ENCODE measurements around the gene GATAD2A.
A peak's percentile ranks its signal among the peaks of the same experiment; 100 is the strongest.

GATAD2A gene

GRCh38 chr19:19530423-19530804, 124.9 kb downstream of the GATAD2A start:
- H3K4me3 ChIP-seq (ENCODE audit: low read depth, low read length): no peak overlapping the region
- TF ChIP-seq CTCF (IDR thresholded peaks at IDR 0.05; ENCODE audit: low read depth, low read length): peak; percentile 4; the same call in 1 of the 2 replicates

DNA sequence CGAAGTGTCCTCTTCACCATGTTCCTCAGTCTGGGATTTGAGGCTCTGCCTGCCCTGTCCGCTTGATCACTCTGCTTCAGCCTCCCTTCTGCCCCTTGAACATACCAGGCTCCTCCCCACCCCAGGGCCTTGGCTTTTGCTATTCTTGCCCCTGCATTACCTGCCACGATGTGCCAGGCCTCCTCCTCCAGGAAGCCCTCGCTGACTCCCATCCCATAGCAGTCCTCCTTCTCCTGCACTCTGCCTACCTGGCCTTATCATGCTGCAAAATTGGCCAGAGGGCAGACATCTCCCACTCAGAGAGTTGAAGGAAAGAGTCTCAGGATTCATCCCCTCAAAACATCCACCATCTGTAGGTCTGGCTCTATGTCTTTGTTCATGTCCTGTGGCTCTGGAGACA, 125.4 kb downstream of the GATAD2A start:
- no peak for TF ChIP-seq CTCF (IDR thresholded peaks at IDR 0.05; ENCODE audit: low read depth, low read length)
- H3K4me3 ChIP-seq (ENCODE audit: low read depth, low read length): no peak overlapping the region

DNA sequence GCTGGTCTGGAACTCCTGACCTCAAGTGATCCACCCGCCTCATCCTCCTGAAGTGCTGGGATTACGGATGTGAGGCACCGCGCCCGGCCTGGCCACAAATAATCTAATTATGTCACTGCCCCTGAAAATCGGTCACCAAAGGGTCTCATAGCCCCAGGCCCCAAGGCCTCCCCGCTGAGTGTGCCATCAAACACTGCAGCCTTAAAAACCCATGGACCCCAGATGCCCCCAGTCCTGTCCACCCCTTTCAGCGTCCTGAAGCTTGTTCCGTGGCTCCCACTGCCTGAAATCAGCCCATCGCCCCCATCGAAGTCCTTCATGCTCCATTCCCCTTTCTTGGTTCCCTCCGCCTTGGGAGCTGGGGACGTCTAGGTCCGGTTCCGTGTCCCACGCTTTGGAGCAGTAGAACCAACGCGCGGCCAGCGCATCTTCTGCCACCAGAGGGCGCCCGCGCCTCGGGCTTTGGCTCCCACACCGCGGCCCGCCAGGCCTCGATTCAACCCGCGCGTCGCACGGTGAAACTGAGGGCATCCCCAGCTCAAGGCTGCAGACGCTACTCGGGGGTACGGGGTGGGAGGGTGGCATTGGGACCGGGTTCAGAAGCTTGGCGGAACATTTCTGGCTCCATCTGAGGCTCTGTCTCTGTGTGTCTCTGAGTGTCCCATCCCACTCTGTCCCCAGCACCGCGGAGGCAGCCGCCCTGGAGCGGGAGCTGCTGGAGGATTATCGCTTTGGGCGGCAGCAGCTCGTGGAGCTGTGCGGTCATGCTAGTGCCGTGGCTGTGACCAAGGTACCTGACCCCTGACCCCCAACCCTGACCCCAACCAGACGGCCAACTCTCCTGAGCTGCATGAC, 126.7 kb downstream of the GATAD2A start:
- no peak overlapping the region for H3K4me3 ChIP-seq (ENCODE audit: low read depth, low read length)
- peak; percentile 90 for TF ChIP-seq CTCF (IDR thresholded peaks at IDR 0.05; ENCODE audit: low read depth, low read length)

GRCh38 chr19:19532806-19533701, 127.6 kb downstream of the GATAD2A start:
- no peak for TF ChIP-seq CTCF (IDR thresholded peaks at IDR 0.05; ENCODE audit: low read depth, low read length)
- no peak overlapping the region for H3K4me3 ChIP-seq (ENCODE audit: low read depth, low read length)

- no peak overlapping the region for H3K4me3 ChIP-seq (ENCODE audit: low read depth, low read length)
- TF ChIP-seq CTCF (IDR thresholded peaks at IDR 0.05; ENCODE audit: low read depth, low read length): no peak
Measured at GRCh38 chr19:19533841-19534240, 128.4 kb downstream of the GATAD2A start.

DNA sequence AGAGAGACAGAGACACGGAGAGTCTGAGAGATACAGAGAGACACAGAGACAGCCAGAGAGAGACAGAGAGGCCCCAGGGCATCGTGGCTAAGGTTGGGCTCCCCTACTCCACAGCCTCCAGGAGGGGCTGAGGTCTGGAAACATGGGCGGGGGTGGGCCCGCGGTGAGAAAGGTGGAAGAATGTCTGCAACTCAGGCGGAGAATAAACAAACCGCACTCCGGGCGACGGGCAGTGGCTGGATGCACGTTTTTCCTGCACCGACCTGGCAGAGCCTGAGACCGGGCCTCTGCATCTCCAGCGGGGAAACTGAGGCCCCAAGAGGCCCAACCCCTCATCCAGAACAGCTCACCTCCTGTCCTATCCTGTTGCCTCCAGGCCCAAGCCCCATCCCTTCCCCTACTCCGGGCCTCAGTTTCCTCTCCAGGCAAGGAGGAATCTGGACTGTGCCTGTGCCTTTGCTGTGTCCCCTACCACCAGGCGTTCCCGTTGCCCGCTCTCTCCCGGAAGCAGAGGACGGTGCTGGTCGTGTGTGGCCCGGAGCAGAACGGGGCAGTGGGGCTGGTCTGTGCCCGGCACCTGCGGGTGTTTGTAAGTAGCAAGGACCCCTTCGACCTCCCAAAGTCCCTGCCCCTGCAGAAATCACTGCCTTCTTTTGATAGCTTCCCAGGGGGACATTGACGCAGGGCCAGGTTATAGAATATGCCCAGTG, 129.2 kb downstream of the GATAD2A start:
- no peak overlapping the region for H3K4me3 ChIP-seq (ENCODE audit: low read depth, low read length)
- TF ChIP-seq CTCF (IDR thresholded peaks at IDR 0.05; ENCODE audit: low read depth, low read length): no peak
